Subcutaneous abdominal adipose tissue (tissue), 5 donors: ENCODE data around the gene RHOU.

Experiments used
- H3K27ac ChIP-seq: one replicate; pipeline ENCODE4 v1.7.0; 2013; ENCODE audit warnings: low read depth, mild to moderate bottlenecking, inconsistent platforms, low read length, moderate library complexity
- H3K27me3 ChIP-seq, 5 donors: one replicate each; pipeline ENCODE4 v1.7.0; 2013; ENCODE audit warnings: low read length in 5 of 5, inconsistent platforms in 1 of 5; ENCODE audit not compliant: control insufficient read depth in 5 of 5, insufficient read depth in 4 of 5
- H3K36me3 ChIP-seq, 5 donors: one replicate each; pipeline ENCODE4 v1.7.0; 2013; ENCODE audit warnings: low read length in 5 of 5; ENCODE audit not compliant: control insufficient read depth in 5 of 5, insufficient read depth in 5 of 5
- H3K4me1 ChIP-seq, 5 donors: one replicate each; pipeline ENCODE4 v1.7.0; 2013; ENCODE audit warnings: low read length in 5 of 5, mild to moderate bottlenecking in 3 of 5, moderate library complexity in 1 of 5; ENCODE audit not compliant: control insufficient read depth in 5 of 5, insufficient read depth in 5 of 5
- H3K4me3 ChIP-seq, 5 donors: one replicate each; pipeline ENCODE4 v1.7.0; 2013; ENCODE audit warnings: low read length in 5 of 5, low read depth in 1 of 5
- H3K9ac ChIP-seq, 5 donors: one replicate each; pipeline ENCODE4 v1.7.0; 2013; ENCODE audit warnings: low read length in 5 of 5, mild to moderate bottlenecking in 4 of 5, moderate library complexity in 3 of 5
- H3K9me3 ChIP-seq, 5 donors: one replicate each; pipeline ENCODE4 v1.7.0; 2013; ENCODE audit warnings: low read length in 5 of 5; ENCODE audit not compliant: control insufficient read depth in 5 of 5
- donor health status: healthy.
- donor health status: healthy.
- donor health status: healthy.
- donor health status: healthy.
- donor health status: healthy.

Gene RHOU

GRCh38 chr1:228753786-228754360, 18.6 kb downstream of the RHOU start:
- Histone ChIP-seq H3K9ac (peak overlapping the region in 1 of 5 donors; percentile 22), H3K9me3 (no peaks in the 10 kb centered on the region), H3K4me1 (peaks cover 0 to 19% (median 8%) of the 10 kb centered on the region in 5 donors), H3K27ac (no peak overlapping the region), H3K27me3 (peaks cover 4 to 13% (median 5%) of the 10 kb centered on the region in 5 donors), H3K4me3 (no peak overlapping the region), H3K36me3 (no peaks in the 10 kb centered on the region)

- H3K36me3 ChIP-seq = no peaks in the 10 kb centered on the region
- H3K4me3 ChIP-seq = no peak overlapping the region
- no peak overlapping the region for H3K27ac ChIP-seq
- peaks cover 4 to 13% (median 5%) of the 10 kb centered on the region in 5 donors for H3K27me3 ChIP-seq
- no peaks in the 10 kb centered on the region for H3K9me3 ChIP-seq
- no peak overlapping the region for H3K9ac ChIP-seq
- H3K4me1 ChIP-seq = peaks cover 0 to 19% (median 8%) of the 10 kb centered on the region in 5 donors
Measured at GRCh38 chr1:228754646-228755268, 19.5 kb downstream of the RHOU start.

- no peak overlapping the region for H3K27ac ChIP-seq
- no peak overlapping the region for H3K4me3 ChIP-seq
- peaks cover 0 to 19% (median 8%) of the 10 kb centered on the region in 5 donors for H3K4me1 ChIP-seq
- no peaks in the 10 kb centered on the region for H3K9me3 ChIP-seq
- H3K27me3 ChIP-seq = peaks cover 4 to 13% (median 5%) of the 10 kb centered on the region in 5 donors
- no peaks in the 10 kb centered on the region for H3K36me3 ChIP-seq
- no peak overlapping the region for H3K9ac ChIP-seq
Measured at GRCh38 chr1:228755800-228756199, 20.5 kb downstream of the RHOU start.

GRCh38 chr1:228756457-228756856, 21.2 kb downstream of the RHOU start:
- no peak overlapping the region for H3K27ac ChIP-seq
- H3K36me3 ChIP-seq = no peaks in the 10 kb centered on the region
- peaks cover 0 to 19% (median 8%) of the 10 kb centered on the region in 5 donors for H3K4me1 ChIP-seq
- H3K4me3 ChIP-seq = no peak overlapping the region
- H3K9ac ChIP-seq = no peak overlapping the region
- H3K27me3 ChIP-seq = peaks cover 4 to 13% (median 5%) of the 10 kb centered on the region in 5 donors
- H3K9me3 ChIP-seq = no peaks in the 10 kb centered on the region

GRCh38 chr1:228758447-228758846, 23.2 kb downstream of the RHOU start:
- H3K36me3 ChIP-seq = no peaks in the 10 kb centered on the region
- H3K9me3 ChIP-seq = no peaks in the 10 kb centered on the region
- H3K27me3 ChIP-seq = peaks cover 4 to 13% (median 5%) of the 10 kb centered on the region in 5 donors
- no peak overlapping the region for H3K27ac ChIP-seq
- no peak overlapping the region for H3K9ac ChIP-seq
- H3K4me3 ChIP-seq = no peak overlapping the region
- H3K4me1 ChIP-seq = peaks cover 0 to 19% (median 8%) of the 10 kb centered on the region in 5 donors

GRCh38 chr1:228760979-228761378, 25.7 kb downstream of the RHOU start:
- no peaks in the 10 kb centered on the region for H3K27me3 ChIP-seq
- H3K4me3 ChIP-seq = no peak overlapping the region
- no peak overlapping the region for H3K27ac ChIP-seq
- no peaks in the 10 kb centered on the region for H3K36me3 ChIP-seq
- peaks cover 0 to 8% (median 0%) of the 10 kb centered on the region in 5 donors for H3K4me1 ChIP-seq
- no peaks in the 10 kb centered on the region for H3K9me3 ChIP-seq
- H3K9ac ChIP-seq = no peak overlapping the region

GRCh38 chr1:228763561-228763960, 28.3 kb downstream of the RHOU start:
- no peaks in the 10 kb centered on the region for H3K9me3 ChIP-seq
- H3K27ac ChIP-seq = no peak overlapping the region
- H3K4me1 ChIP-seq = peaks cover 0 to 1% (median 0%) of the 10 kb centered on the region in 5 donors
- no peaks in the 10 kb centered on the region for H3K27me3 ChIP-seq
- no peaks in the 10 kb centered on the region for H3K36me3 ChIP-seq
- no peak overlapping the region for H3K4me3 ChIP-seq
- H3K9ac ChIP-seq = no peak overlapping the region

GRCh38 chr1:228765168-228765946, 30.1 kb downstream of the RHOU start:
- no peaks in the 10 kb centered on the region for H3K36me3 ChIP-seq

GRCh38 chr1:228766788-228767187, 31.5 kb downstream of the RHOU start:
- Histone ChIP-seq H3K27ac (no peak overlapping the region), H3K9ac (no peak overlapping the region), H3K4me1 (no peaks in the 10 kb centered on the region), H3K4me3 (no peak overlapping the region), H3K27me3 (no peaks in the 10 kb centered on the region), H3K9me3 (no peaks in the 10 kb centered on the region), H3K36me3 (no peaks in the 10 kb centered on the region)

More at GRCh38 chr1:228765168-228765946, 30.1 kb downstream of the RHOU start:
- Histone ChIP-seq H3K9me3 (no peaks in the 10 kb centered on the region), H3K27me3 (no peaks in the 10 kb centered on the region), H3K4me1 (no peaks in the 10 kb centered on the region), H3K4me3 (no peak overlapping the region), H3K27ac (no peak overlapping the region), H3K9ac (no peak overlapping the region)
